Fibroblast of skin of left biceps (primary cell): Measurements from ENCODE around the gene SMIM35.

Experiments
- DNase-seq, 2 experiments: peaks; one replicate each; pipeline ENCODE4 v3.0.0-alpha.2; 2013; ENCODE audit warnings: low read depth in 2 of 2

Gene SMIM35

DNA sequence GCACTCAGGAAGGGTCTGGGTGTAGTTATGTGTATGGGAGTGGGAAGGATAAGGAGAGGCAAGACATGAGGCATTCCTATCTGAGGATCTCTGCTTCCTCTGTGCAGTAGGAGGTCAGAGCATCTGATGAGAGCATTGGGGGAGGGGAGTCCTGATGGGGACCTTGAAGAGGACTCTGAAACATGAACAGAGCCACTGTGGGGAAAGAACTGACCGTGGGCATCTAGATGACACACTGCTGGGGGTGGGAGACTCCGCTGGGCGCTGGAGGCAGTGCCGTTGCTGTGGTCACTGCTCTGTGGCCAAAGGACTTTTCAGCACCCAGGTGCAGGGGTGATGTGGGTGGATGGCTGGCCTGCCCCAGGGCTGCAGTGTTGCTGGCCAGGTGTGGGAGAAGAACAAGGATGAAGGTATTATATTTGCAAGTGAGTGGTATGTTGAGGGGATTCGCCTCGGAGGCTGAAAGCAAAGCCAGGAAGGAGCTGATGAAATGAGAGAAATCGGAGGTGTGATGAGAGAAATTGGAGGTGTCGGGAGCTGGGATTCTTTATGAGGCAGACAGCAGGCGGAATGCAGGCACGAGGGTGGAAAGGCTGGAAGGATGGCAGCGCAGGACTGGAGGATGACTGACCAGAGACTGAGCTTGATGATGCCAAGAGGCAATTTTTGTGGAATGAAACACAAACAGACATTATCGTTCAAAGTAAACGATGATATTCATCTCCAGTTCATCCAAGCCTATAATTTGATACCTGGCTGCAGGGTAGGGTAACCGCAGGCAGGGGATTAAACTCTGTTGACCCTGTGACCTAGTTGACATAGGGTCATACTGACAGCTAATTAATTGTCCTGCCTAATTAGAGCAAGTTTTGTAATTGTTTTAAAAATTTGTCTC, 29.3 kb downstream of the SMIM35 start:
- no peak for DNase-seq

DNA sequence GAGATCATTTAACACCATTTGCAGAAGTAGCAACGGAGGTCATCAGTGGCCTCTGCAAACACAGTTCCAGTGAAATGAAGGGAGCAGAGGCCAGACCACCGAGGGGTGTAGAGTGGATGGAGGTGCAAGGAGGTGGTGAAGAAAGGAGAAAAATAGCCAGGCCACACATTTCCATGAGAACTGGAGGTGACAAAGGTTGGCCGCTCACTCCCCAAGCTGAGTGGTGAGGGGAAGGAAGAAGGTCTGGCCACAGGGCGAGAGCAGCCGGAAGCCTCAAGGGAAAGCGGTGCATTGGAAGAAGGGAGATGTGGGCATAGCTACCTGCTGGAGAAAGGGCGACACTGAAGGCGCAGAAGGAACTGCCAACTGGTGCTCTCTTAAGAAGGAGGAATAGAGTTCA, 30.0 kb downstream of the SMIM35 start:
- DNase-seq, result no peak

DNA sequence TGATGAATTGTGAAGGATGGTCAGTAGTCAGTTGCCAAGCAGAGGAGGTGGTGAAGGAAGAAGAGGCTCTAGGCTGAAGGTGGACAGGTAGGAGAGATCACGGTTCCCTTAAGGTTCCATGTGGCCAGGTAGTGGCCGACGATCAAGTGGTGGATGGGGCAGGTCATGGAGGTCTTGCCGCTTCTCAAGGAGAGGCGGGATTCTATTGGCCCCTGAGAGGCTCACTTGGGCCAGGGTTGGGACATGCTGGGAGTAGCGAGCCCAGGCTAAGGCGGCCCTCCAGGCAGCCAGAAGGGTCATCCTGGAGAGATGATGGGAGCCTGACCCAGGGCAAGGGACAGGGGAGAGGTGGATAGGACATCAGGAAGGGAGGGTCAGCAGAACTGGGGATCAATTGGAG, 30.8 kb downstream of the SMIM35 start:
- DNase-seq, result no peak

DNA sequence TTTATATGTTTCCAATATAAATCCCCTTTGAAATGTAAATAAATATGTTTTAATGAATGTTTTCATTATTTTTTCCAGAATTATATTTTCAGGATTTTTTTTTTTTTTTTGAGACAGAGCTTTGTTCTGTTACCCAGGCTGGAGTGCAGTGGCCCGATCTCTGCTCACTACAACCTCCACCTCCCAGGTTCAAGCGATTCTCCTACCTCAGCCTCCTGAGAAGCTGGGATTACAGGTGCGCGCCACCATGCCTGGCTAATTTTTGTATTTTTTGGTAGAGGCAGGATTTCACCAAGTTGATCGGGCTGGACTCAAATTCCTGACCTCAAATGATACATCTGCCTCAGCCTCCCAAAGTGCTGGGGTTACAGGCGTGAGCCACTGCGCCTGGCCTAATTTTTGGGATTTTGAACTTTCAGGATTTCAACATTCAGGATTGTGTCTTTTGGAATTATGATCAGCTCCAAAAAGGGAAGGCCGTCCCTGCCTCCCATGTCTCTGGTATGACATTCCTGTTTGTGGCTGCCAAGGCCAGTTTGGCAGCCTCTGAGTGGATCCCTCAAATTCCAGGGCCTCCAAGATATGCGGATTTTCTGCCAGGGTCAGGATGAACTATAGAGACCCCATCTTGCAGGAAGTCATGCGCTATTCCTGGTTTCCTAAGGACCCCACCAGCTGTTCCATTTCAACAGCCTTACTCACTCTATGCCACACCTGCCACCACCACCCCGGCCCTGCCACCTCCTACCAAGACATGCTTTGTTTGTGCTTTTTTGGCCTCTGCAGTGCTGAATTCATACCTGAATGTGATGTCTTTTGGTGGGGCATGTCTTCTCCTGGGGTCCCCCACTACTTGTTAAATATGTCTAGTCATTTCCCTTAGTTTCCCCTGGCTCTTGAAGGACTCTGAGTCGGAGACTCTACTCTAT, 31.8 kb downstream of the SMIM35 start:
- DNase-seq, result no peak

DNA sequence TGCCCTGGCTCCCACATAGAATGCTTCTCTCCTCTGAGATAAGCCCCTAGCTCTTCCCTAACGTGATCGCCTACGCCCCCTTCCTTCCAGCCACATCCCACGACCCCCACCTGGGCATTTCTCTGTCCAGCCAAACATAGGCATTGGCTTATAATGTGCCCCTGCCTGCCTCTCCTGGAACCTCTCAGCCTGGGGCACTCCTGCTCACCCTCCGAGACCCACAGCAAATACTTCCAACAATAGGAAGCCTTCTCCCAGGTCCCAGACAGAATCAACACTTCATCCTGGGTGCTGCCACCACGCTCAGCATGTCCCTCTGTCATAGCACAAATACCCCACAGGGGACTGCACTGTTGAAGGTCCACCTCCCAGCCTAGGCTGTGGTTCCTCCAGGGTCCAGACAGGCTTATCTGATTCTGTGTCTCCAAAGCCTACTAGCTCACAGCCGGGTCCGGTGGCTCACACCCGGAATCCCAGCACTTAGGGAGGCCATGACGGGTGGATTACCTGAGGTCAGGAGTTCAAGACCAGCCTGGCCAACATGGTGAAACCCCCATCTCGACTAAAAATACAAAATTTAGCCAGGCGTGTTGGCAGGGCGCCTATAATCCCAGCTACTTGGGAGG, 34.1 kb downstream of the SMIM35 start:
- DNase-seq, result no peak

DNA sequence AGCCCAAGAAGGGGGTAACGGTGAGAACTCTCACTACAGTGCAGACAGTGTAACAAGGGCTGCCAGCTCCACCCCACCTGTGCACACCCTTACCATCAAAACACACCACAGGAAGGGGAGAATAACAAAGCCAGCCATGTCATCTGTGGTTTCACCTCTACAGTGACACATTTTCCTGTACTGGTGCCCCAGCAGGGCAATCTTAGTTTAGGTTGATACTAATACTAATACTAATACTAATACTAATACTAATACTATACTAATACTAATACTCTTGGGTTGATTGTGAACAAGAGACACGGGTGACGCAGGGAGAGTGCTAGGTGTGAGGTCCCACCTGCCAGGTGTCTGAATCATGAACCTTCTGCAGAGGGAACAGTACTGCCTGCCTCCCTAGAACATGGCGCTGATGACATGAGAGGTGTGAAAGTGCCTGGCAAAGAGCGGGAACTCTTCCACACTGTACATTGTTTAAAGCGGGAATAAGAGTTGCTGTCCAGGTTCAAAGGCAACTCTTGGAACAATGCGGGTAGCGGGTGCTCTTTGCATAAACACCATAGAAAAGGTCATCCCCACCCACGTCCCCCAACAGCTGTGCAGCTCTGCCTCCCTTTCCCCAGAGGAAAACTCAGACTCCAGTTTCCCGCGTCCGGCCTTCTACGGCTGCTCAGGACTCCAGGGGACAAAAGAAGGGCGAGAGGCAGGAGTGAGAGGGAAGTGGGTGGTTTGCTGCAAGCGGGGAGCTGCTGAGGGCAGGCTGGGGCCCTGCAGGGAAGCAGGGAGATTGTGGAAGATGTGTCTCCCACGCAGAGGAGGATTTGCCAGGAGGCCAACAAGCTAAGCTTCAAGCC, 34.9 kb downstream of the SMIM35 start:
- no peak for DNase-seq

DNA sequence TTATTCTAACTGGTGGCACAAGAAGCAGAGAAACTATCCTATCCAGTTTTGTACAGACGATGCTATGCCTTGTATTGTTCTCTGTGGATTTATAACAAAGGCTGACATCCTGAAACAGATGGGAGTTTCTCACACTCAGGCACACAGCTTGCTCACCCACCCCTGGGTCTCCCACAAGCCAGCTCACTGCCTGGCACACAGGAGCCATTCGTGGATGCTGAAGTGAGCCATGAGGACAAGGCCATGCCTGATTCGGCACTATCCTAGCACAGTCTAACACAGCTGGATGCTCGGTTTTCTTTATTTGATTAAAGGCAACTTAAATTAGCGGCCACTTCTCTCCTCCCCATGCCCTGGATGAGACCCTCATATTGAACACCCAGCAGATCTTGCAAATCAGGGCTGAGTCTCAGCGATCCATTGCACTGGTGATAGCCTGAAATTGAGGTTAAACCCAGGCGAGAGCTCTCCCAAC, 35.6 kb downstream of the SMIM35 start:
- DNase-seq, result no peak

DNA sequence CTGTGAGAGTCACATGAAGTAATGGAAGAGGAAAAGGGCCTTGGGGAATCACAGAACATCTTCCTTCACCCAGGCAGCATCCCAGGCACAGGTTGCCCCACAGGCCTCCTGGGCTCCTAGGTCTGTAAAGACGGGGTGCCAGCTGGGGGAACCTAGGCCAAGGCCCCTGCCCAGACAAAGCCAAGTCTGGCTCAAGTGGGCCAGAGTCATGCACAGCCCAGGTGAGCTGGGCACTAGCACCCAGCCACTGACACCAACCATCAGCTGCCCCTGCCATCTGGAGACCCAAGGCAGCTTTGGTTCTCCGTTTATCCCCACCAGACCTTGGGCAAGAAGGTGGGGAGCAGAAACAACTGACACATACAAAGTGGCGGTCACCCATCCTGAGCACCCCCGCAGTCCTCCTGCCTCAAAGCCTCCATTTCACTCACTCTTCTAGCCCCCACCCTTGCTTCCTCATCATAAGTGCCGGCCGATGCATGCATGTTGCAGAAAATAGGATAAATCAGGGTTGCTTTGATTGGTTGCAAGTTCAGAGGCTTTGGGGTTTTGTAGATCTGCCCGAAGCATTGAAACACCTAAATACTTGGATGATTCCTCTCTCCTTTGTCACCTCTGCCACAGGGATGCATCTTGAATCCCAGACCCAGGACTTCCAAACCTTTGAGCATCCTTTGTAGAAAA, 36.4 kb downstream of the SMIM35 start:
- no peak for DNase-seq

DNA sequence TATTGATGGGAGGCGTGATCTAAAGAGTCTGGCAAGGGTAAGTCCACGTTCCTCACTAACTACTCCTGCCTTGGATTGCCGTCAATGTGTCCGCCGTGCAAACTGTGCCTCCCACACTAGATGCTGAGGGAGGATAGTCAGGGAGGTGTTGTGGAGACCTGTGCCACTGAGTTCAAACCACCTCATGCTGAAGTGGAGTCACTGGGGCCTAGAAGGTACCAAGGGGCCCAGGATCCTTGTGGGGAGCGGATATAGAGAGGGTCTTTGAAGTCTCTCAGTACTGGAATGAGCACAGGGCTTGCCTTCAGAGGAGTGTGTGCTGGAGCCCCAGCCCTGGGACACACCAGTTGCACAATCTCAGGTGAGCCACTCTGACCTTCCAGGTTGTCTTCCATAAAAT, 37.0 kb downstream of the SMIM35 start:
- no peak for DNase-seq

DNA sequence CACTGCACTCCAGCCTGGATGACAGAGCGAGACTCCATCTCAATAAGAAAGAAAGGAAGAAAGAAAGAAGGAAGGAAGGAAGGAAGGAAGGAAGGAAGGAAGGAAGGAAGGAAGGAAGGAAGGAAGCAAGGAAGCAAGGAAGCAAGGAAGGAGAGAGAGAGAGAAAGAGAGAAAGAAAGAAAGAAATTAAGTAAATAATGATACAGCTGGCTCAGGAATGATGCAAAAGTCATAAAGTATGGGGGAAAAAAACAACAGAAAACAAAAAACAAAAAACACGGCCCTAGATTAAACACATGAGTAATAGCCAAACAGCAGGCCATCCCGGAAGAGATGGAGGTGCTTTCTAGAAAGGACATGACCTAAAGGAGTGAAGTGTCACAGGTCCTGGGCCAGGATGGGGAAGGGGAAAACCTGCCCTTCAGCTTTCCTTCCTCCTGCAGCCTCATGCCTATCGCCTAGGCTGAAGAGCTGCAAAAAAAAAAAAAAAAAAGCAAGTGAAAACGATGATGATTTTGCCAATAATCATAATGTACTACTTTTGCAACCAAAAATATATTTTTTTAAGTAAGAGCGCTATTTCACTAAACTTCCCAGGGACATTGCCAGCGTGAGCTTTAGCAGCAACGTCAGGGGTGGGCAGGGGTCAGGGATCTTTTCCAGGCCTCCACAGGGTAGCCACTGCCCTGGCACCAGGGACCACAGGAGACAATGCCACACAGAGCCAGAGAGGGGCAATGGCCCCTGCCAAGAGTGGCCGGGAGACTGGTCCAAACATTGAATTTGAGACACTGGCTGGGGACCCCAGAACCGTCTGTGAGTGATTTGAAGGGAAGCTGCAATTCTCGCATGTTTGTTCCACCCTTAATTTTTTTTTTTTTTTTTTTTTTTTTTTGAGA, 38.0 kb downstream of the SMIM35 start:
- DNase-seq, result no peak

DNA sequence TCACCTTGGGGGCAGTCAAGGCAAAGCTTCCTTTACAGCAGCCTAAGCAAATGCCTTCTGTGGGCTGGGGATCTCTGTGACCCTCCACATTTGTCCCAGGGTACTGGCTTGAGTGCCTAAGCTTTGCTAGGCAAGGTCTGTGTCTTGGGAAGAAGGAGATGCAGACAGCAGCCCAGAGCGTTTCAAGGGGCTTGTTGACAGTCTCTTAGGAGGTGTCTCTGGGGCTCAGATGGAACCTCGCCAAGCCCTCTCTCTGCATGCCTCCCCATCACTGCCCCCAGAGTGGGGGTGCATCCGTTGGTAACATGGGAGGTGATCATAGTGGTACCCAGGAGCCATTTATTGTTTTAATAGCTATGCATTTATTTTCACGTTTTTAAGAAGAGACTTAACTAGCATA, 39.0 kb downstream of the SMIM35 start:
- DNase-seq, result no peak

DNA sequence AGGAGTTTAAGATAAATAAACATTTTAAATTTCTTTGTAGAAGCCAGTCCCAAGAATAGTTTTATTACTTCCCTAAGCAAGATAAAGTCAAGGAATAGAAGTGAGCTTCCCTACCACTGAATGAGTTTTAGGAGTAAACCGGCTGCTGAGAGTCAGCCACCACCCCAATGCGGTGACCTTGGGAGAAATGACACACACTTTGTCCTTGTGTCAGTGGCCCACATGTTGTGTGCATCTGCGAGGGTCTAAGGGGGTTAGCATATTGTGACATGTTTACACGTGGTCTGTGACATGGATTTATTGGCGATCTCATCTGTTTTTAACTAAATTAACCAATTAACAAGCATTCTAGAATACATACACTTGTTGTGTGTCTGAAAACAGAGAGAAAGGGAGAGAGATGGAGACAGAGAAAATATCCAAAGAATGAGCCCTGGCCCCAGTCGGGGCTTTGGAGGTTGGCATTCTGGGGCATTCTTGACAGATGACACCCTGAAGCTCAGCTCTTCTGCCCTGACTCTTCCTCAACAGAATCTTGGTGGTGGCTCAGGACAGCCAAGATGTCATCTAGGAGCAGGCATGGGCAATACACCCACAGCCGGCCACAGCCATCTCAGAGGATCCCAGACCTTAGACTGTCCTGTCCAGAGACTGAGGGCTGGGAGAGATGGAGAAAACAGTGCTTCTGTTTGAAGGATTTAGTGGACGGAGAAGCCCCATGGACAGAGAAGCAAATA, 39.6 kb downstream of the SMIM35 start:
- no peak for DNase-seq

DNA sequence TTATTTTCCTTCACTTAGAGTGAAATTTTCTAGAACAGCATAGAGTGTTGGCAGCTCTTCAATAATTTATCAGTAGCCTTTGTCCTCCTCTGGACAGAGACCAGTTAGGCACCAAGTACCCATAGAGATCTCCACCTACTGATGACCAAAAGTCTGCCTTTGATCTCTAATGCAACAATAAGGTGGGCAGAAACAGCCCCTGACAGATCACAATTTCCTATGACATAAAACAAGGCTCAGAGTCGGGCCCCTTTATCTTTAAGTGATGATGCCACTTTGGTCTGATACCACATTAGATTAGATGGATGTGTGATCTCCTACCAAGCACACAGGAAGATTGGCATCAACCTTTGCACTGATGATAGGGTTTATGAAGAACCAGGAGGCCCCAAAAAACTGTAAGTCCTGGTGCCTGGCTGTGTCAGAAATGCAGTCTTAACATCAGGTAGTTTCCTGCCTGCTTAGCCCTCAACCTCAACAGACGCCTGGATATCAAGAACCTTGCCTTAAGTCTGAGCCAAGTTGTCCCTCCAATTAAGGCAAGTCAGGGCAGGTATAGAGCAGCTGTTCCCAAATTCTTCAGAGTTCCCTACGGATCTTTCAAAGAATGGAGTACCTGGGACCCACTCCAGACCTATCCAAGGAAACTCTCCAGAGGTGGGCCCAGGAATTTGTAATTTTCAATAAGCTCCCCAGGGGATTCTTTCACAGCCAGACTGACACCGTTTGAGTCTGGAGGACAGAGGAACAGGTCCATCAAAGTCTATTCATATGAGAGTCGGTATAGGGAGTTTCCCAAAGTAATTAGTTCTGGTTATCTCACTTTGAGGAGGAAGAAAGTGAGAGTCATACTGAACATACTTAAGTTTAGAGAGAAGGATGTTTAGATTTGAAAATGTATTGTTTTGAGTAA, 40.5 kb downstream of the SMIM35 start:
- no peak for DNase-seq

DNA sequence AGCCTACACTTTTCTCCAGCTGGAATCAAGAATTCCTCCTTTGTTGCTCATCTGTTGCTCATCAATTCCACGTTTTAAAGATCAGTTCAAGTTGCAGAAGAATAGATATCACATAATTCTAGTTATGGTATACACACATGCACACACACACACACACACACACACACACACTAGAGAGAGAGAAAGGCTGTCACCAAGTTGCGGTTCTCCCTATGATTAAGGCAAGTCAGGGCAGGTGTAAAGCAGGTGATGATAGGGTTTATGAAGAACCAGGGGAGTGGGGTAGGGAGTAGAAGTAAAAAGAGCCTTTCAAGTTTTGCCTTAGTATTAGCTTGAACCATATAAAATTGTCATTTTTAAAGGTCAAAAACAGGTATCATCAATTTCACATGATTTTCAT, 41.6 kb downstream of the SMIM35 start:
- no peak for DNase-seq

DNA sequence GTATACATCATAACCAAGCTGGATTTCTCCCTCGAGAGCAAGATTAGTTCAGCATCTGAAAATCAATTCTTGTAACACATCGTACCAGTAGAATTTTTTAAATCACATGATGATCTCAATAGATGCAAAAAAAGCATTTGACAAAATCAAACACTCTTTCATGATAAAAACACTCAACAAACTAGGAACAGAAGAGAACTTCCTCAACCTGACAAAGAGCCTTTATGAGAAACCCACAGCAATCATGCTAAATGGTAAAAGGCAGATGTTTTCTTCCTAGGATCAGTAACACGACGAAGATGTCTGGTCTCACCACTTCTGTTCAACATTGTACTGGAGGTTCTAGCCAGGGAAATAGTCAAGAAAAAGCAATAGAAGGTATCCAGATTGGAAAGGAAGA, 44.0 kb downstream of the SMIM35 start:
- DNase-seq, result no peak

DNA sequence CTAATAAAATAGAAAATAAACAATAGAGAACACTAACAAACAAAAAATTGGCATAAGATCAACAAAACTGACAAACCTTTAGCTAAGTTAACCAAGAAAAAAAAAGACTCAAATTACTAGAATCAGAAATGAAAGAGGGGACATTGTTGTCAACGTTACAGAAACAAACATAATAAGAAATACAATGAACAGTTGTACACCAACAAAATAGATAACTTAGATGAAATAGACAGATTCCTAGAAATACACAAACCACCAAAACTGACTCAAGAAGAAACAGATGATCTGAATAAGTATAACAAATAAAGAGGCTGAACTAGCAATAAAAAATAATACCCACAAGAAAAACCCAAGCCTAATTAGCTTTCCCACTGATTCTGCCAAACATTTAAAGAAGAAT, 44.6 kb downstream of the SMIM35 start:
- no peak for DNase-seq

DNA sequence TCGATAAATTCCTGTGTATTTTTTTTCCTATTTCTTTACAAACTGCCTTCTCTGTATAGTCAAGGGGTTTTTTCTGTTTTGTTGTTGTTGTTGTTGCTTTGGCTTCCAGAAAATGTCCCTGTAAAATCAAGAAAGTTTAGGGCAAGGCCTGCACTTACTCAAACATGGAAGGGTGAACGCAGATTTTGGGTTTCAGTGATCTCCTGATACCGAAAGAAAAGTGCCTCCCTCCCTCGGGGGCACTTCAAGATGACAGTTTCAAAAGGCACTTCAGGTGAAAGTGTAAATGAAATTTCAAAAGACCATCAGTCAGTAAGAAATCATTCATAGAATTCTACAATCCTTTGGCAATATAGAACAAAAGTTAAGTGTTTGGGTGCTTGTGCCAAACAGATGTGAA, 53.3 kb downstream of the SMIM35 start:
- no peak for DNase-seq

DNA sequence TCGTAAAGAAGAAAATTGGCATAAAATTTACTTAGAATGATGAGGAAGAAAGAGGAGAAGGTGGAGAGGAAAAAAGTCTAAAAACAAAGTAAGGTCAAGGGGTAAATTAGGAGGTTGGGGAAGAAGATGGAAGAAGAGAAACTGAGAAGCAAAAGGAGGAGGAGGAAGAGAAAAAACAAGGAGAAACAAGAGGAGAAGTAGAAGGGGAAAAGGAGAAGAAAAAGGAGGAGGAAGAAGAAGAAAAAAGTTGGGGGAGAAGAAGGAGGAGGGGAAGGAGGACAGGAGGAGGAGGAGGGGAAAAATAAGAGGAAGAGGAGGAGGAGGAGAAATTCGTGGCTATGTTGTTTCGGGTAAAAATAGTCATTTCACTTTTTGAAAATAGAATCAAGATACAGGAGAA, 58.1 kb downstream of the SMIM35 start:
- DNase-seq, result no peak
